VCaP (cell line): ENCODE results near the gene PSENEN.

Experiments
- H3K27ac ChIP-seq: fragments of 450-650 bp; 2 replicates; pipeline ENCODE4 v1.5.1; 2017
- CTCF ChIP-seq: fragments of 450-650 bp; conservative IDR thresholded peaks from 2 replicates; pipeline ENCODE4 v1.5.1; 2017; ENCODE audit warnings: mild to moderate bottlenecking, moderate library complexity

PSENEN gene

GRCh38 chr19:35743640-35744429, 1.6 kb upstream of the PSENEN start:
- no peak for TF ChIP-seq CTCF
- peak overlapping the region; percentile 97 for H3K27ac ChIP-seq

GRCh38 chr19:35744430-35745327, 772 bp upstream of the PSENEN start:
- peak; percentile 65 for TF ChIP-seq CTCF
- H3K27ac ChIP-seq: peak overlapping the region; percentile 97

- H3K27ac ChIP-seq: peak overlapping the region; percentile 97
- TF ChIP-seq CTCF: no peak
Measured at GRCh38 chr19:35746087-35746462, 624 bp downstream of the PSENEN start.

- no peak for TF ChIP-seq CTCF
- peak overlapping the region; percentile 97; the same call in 1 of the 2 replicates for H3K27ac ChIP-seq
Measured at GRCh38 chr19:35746531-35746930, 1.1 kb downstream of the PSENEN start.

GRCh38 chr19:35748106-35749020, 2.9 kb downstream of the PSENEN start, which contains the start of gene LIN37:
Gene LIN37, plus strand, starts transcription at chr19:35748576. Its CDS starts 149 bp downstream, at chr19:35748725.
- peak within 1 kb of the TSS; percentile 72; the same call in 1 of the 2 replicates for H3K27ac ChIP-seq
- TF ChIP-seq CTCF: no peak

GRCh38 chr19:35750167-35750566, 4.7 kb downstream of the PSENEN start:
- TF ChIP-seq CTCF: no peak
- H3K27ac ChIP-seq: peak overlapping the region; percentile 72; the same call in 1 of the 2 replicates
